Esophagus muscularis mucosa (tissue), 4 donors: ENCODE data around the gene SPATA13. TPM values are rescaled to one million over a fixed set of nuclear protein-coding genes. Genes with fewer than 3 reads are reported as not detected.

Experiments used
- DNase-seq: peaks from one replicate; pipeline ENCODE4 v3.0.0-alpha.2; 2017; ENCODE audit errors: extremely low spot score
- H3K27ac ChIP-seq, 4 donors: fragments of 200-600 bp; sonication (generic); replicated peaks in 1 of 4; 1 replicate in 3 of 4; 2 replicates in 1 of 4; pipeline ENCODE4 v1.5.1; 2016 to 2019; ENCODE audit warnings: mild to moderate bottlenecking in 1 of 4
- H3K27me3 ChIP-seq, 4 donors: fragments of 200-600 bp; sonication (generic); one replicate each; pipeline versions ENCODE4 v1.5.1 to v1.6.0; 2016 to 2019
- H3K36me3 ChIP-seq, 4 donors: fragments of 200-600 bp; sonication (generic); one replicate each; pipeline ENCODE4 v1.5.1; 2016 to 2019
- H3K4me1 ChIP-seq, 4 donors: fragments of 200-600 bp; sonication (generic); one replicate each; pipeline ENCODE4 v1.5.1; 2016 to 2019
- H3K4me3 ChIP-seq, 4 donors: fragments of 200-600 bp; sonication (generic); 1 replicate in 2 of 4; 2 replicates in 2 of 4; pipeline ENCODE4 v1.5.1; 2016 to 2019; ENCODE audit warnings: mild to moderate bottlenecking in 4 of 4, moderate library complexity in 1 of 4
- H3K9me3 ChIP-seq, 4 donors: fragments of 200-600 bp; sonication (generic); 1 replicate in 3 of 4; 2 replicates in 1 of 4; pipeline ENCODE4 v1.5.1; 2016 to 2019
- CTCF ChIP-seq, 3 experiments: fragments of 200-600 bp in 2 of 3; fragments of 450-650 bp in 1 of 3; sonication (generic) in 2 of 3; IDR thresholded peaks; one replicate each; pipeline ENCODE4 v1.5.1; 2017 to 2019; ENCODE audit warnings: antibody characterized with exemption in 3 of 3, mild to moderate bottlenecking in 2 of 3, moderate library complexity in 1 of 3
- EP300 ChIP-seq: sonication (generic); formaldehyde crosslinking; IDR thresholded peaks from one replicate; pipeline ENCODE4 v1.6.1; 2017; ENCODE audit warnings: antibody characterized with exemption
- POLR2A ChIP-seq: fragments of 450-650 bp; IDR thresholded peaks from one replicate; pipeline ENCODE4 v1.6.1; 2017; ENCODE audit warnings: antibody characterized with exemption, moderate library complexity, mild to moderate bottlenecking, low read depth
- POLR2AphosphoS5 ChIP-seq, 2 donors: sonication (generic); formaldehyde crosslinking; IDR thresholded peaks; one replicate each; pipeline ENCODE4 v1.6.1; 2017; ENCODE audit warnings: antibody characterized with exemption in 2 of 2
- WGBS: methylation state at CpG from one replicate; pipeline ENCODE4 v1.1.5; 2018; 5-methylcytosine and 5-hydroxymethylcytosine counted together
- intact Hi-C: fragments of 100-400 bp; cut with DNase I; formaldehyde crosslinking; loops from one replicate; pipeline ENCODE4 v1.15.1; 2023
- total RNA-seq, 4 donors: library from RNA; depleted of rRNA; stranded (reverse); fragments of >200 nt; gene quantifications; one replicate each; pipeline versions ENCODE4 v1.1.0 to v1.2.1, GENCODE V29; 2016

SPATA13 gene
- total RNA-seq, 4 donors from 2014 or later = 9.1 to 21.6 (median 17.1) TPM

GRCh38 chr13:24237356-24237755 lies 76.8 kb downstream of the SPATA13 start:
- Histone ChIP-seq H3K4me1 (peaks cover 7 to 21% (median 15%) of the 10 kb centered on the region in 4 donors), H3K9me3 (no peaks in the 10 kb centered on the region), H3K36me3 (no peaks in the 10 kb centered on the region), H3K27me3 (no peaks in the 10 kb centered on the region), H3K4me3 (no peak overlapping the region), H3K27ac (no peak overlapping the region)
- no peak for DNase-seq
- TF ChIP-seq CTCF (IDR thresholded peaks at IDR 0.05) (no peak), POLR2AphosphoS5 (IDR thresholded peaks at IDR 0.05) (no peak), EP300 (no peak), POLR2A (no peak)
- WGBS = 80% methylated on average over 1 of the region's 1 CpG
- intact Hi-C loops = no loop called here

GRCh38 chr13:24241336-24241735 lies 80.8 kb downstream of the SPATA13 start:
- Histone ChIP-seq H3K27ac (no peak overlapping the region), H3K4me3 (no peak overlapping the region), H3K9me3 (no peaks in the 10 kb centered on the region), H3K4me1 (no peaks in the 10 kb centered on the region), H3K36me3 (no peaks in the 10 kb centered on the region), H3K27me3 (no peaks in the 10 kb centered on the region)
- intact Hi-C loops = no loop called here
- WGBS = 90% methylated on average over 4 of the region's 10 CpGs
- TF ChIP-seq CTCF (IDR thresholded peaks at IDR 0.05) (no peak), POLR2A (no peak), EP300 (no peak), POLR2AphosphoS5 (IDR thresholded peaks at IDR 0.05) (no peak)
- DNase-seq = no peak

- H3K9me3 ChIP-seq = no peaks in the 10 kb centered on the region
- intact Hi-C loops = no loop called here
- no peaks in the 10 kb centered on the region for H3K27me3 ChIP-seq
- 94% methylated on average over 5 of the region's 5 CpGs for WGBS
- no peaks in the 10 kb centered on the region for H3K36me3 ChIP-seq
- DNase-seq = no peak
- H3K27ac ChIP-seq = no peak overlapping the region
- H3K4me1 ChIP-seq = no peaks in the 10 kb centered on the region
- TF ChIP-seq POLR2AphosphoS5 (IDR thresholded peaks at IDR 0.05) (no peak), EP300 (no peak), CTCF (IDR thresholded peaks at IDR 0.05) (no peak), POLR2A (no peak)
- H3K4me3 ChIP-seq = no peak overlapping the region
Observed at GRCh38 chr13:24242100-24242499, 81.6 kb downstream of the SPATA13 start.

- Histone ChIP-seq H3K9me3 (no peaks in the 10 kb centered on the region), H3K36me3 (no peaks in the 10 kb centered on the region), H3K27ac (no peak overlapping the region), H3K4me1 (no peaks in the 10 kb centered on the region), H3K27me3 (no peaks in the 10 kb centered on the region), H3K4me3 (no peak overlapping the region)
- 64% methylated on average over 2 of the region's 2 CpGs for WGBS
- no peak for DNase-seq
- no peak for TF ChIP-seq POLR2AphosphoS5 (IDR thresholded peaks at IDR 0.05)
- TF ChIP-seq EP300 = no peak
- no peak for TF ChIP-seq POLR2A
- no peak for TF ChIP-seq CTCF (IDR thresholded peaks at IDR 0.05)
- intact Hi-C loops = no loop called here
Observed at GRCh38 chr13:24243302-24243701, 82.8 kb downstream of the SPATA13 start.

GRCh38 chr13:24244802-24245201 lies 84.3 kb downstream of the SPATA13 start:
- no peaks in the 10 kb centered on the region for H3K27me3 ChIP-seq
- no peak overlapping the region for H3K4me3 ChIP-seq
- WGBS = 95% methylated on average over 6 of the region's 6 CpGs
- no peaks in the 10 kb centered on the region for H3K9me3 ChIP-seq
- H3K36me3 ChIP-seq = peaks cover 0 to 3% (median 0%) of the 10 kb centered on the region in 4 donors
- no peaks in the 10 kb centered on the region for H3K4me1 ChIP-seq
- H3K27ac ChIP-seq = no peak overlapping the region
- no peak for DNase-seq
- no peak for TF ChIP-seq POLR2A
- no peak for TF ChIP-seq CTCF (IDR thresholded peaks at IDR 0.05)
- TF ChIP-seq EP300 = no peak
- TF ChIP-seq POLR2AphosphoS5 (IDR thresholded peaks at IDR 0.05) = no peak
- intact Hi-C loops = no loop called here
